Parathyroid adenoma (tissue), 2 donors: ENCODE data around the gene ARHGAP24.

Source experiments
- H2AFZ ChIP-seq: fragments of 300-600 bp; sonication (generic); one replicate; pipeline ENCODE4 v1.7.0; 2017; ENCODE audit warnings: antibody characterized with exemption, mild to moderate bottlenecking
- H3K27ac ChIP-seq: fragments of 300-600 bp; sonication (generic); one replicate; pipeline ENCODE4 v1.7.0; 2017
- H3K27me3 ChIP-seq: fragments of 300-600 bp; sonication (generic); one replicate; pipeline ENCODE4 v1.7.0; 2017; ENCODE audit warnings: low read length; ENCODE audit not compliant: control insufficient read depth, insufficient read depth
- H3K36me3 ChIP-seq: fragments of 300-600 bp; sonication (generic); one replicate; pipeline ENCODE4 v1.7.0; 2017; ENCODE audit warnings: low read length; ENCODE audit not compliant: control insufficient read depth, insufficient read depth
- H3K4me1 ChIP-seq: fragments of 300-600 bp; sonication (generic); one replicate; pipeline ENCODE4 v1.7.0; 2017; ENCODE audit warnings: control low read depth
- H3K4me2 ChIP-seq: fragments of 300-600 bp; sonication (generic); one replicate; pipeline ENCODE4 v1.7.0; 2017; ENCODE audit warnings: low read length
- H3K4me3 ChIP-seq: fragments of 300-600 bp; sonication (generic); one replicate; pipeline ENCODE4 v1.7.0; 2017; ENCODE audit warnings: low read depth, low read length
- H3K79me2 ChIP-seq: fragments of 300-600 bp; sonication (generic); one replicate; pipeline ENCODE4 v1.7.0; 2017; ENCODE audit warnings: control low read depth
- H3K9ac ChIP-seq: fragments of 300-600 bp; sonication (generic); one replicate; pipeline ENCODE4 v1.7.0; 2017; ENCODE audit warnings: mild to moderate bottlenecking
- H3K9me3 ChIP-seq: fragments of 300-600 bp; sonication (generic); one replicate; pipeline ENCODE4 v1.7.0; 2017; ENCODE audit warnings: low read length; ENCODE audit not compliant: control insufficient read depth
- CTCF ChIP-seq: fragments of 300-600 bp; sonication (generic); IDR thresholded peaks from one replicate; pipeline ENCODE4 v1.7.0; 2017; ENCODE audit warnings: antibody characterized with exemption, mild to moderate bottlenecking
- donor health status: primary hyperparathyroidism.

The ARHGAP24 gene

GRCh38 chr4:85939595-85939994, 464.6 kb downstream of the ARHGAP24 start:
- Histone ChIP-seq H3K4me3 (no peak overlapping the region), H3K79me2 (no peaks in the 10 kb centered on the region), H3K4me1 (no peaks in the 10 kb centered on the region), H3K27ac (no peak overlapping the region), H3K9me3 (no peaks in the 10 kb centered on the region), H3K9ac (no peak overlapping the region), H3K36me3 (no peaks in the 10 kb centered on the region), H3K4me2 (no peak overlapping the region), H2AFZ (no peak overlapping the region), H3K27me3 (no peaks in the 10 kb centered on the region)
- TF ChIP-seq CTCF = no peak

- TF ChIP-seq CTCF = no peak
- H3K27ac ChIP-seq = no peak overlapping the region
- no peaks in the 10 kb centered on the region for H3K9me3 ChIP-seq
- H3K27me3 ChIP-seq = no peaks in the 10 kb centered on the region
- H3K4me2 ChIP-seq = no peak overlapping the region
- no peaks in the 10 kb centered on the region for H3K4me1 ChIP-seq
- H3K36me3 ChIP-seq = no peaks in the 10 kb centered on the region
- H3K4me3 ChIP-seq = no peak overlapping the region
- H2AFZ ChIP-seq = no peak overlapping the region
- H3K79me2 ChIP-seq = no peaks in the 10 kb centered on the region
- H3K9ac ChIP-seq = no peak overlapping the region
Observed at GRCh38 chr4:85940151-85940550, 465.2 kb downstream of the ARHGAP24 start.

GRCh38 chr4:85942107-85942506, 467.2 kb downstream of the ARHGAP24 start:
- no peak overlapping the region for H3K27ac ChIP-seq
- H3K4me1 ChIP-seq = no peaks in the 10 kb centered on the region
- TF ChIP-seq CTCF = no peak
- H3K9ac ChIP-seq = no peak overlapping the region
- H3K9me3 ChIP-seq = no peaks in the 10 kb centered on the region
- H3K4me2 ChIP-seq = no peak overlapping the region
- no peak overlapping the region for H2AFZ ChIP-seq
- no peaks in the 10 kb centered on the region for H3K27me3 ChIP-seq
- H3K36me3 ChIP-seq = no peaks in the 10 kb centered on the region
- no peaks in the 10 kb centered on the region for H3K79me2 ChIP-seq
- H3K4me3 ChIP-seq = no peak overlapping the region

- no peaks in the 10 kb centered on the region for H3K9me3 ChIP-seq
- H3K4me1 ChIP-seq = no peaks in the 10 kb centered on the region
- H3K4me3 ChIP-seq = no peak overlapping the region
- no peaks in the 10 kb centered on the region for H3K27me3 ChIP-seq
- H3K27ac ChIP-seq = no peak overlapping the region
- H2AFZ ChIP-seq = no peak overlapping the region
- no peaks in the 10 kb centered on the region for H3K79me2 ChIP-seq
- TF ChIP-seq CTCF = no peak
- H3K4me2 ChIP-seq = no peak overlapping the region
- H3K36me3 ChIP-seq = no peaks in the 10 kb centered on the region
- H3K9ac ChIP-seq = no peak overlapping the region
Observed at GRCh38 chr4:85946821-85947220, 471.9 kb downstream of the ARHGAP24 start.

GRCh38 chr4:85951099-85951498, 476.1 kb downstream of the ARHGAP24 start:
- Histone ChIP-seq H3K9ac (no peak overlapping the region), H3K36me3 (no peaks in the 10 kb centered on the region), H3K79me2 (no peaks in the 10 kb centered on the region), H3K4me2 (no peak overlapping the region), H3K4me1 (peaks cover 4% of the 10 kb centered on the region), H3K27ac (no peak overlapping the region), H3K9me3 (no peaks in the 10 kb centered on the region), H2AFZ (no peak overlapping the region), H3K4me3 (no peak overlapping the region), H3K27me3 (no peaks in the 10 kb centered on the region)
- no peak for TF ChIP-seq CTCF
